Endometrium (tissue), 2 donors: ENCODE measurements around the gene FHL2.

Experiments used
- FAIRE-seq: peaks from 2 replicates; lab custom pipeline; 2012; peaks lifted over from hg19 to GRCh38; lab: Jason Lieb, UNC
- donor health status: control.
- donor health status: control.

FHL2 gene

DNA sequence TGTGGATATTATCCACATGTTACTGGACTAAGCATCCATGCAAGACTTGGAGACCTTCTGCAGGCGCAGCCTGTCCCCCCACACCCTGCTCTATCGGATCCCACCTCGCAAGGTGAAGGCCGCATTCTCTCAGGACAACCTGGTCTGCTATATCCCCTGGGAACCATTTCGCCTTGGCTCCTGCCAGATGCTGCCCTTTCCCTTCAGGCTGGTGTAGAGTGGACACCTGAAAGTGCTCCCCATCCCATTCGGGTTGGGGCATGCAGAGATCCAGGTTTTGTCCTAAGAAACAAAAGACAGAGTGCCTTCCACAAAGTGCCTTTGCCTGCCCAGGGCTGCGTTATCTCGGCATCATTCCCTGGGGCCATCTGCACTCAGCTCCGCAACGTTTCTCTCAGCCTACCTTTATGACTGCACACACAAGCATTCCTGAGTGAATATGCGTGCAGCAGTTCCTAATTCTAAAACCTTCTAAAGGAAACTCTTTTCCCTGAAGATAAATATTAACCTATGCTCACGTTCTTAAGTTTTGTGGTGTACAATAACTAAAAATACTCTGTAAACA lies 20.5 kb downstream of the FHL2 start:
- no peak for FAIRE-seq

- no peak for FAIRE-seq
Observed at GRCh38 chr2:105377871-105378270, 21.0 kb downstream of the FHL2 start.

DNA sequence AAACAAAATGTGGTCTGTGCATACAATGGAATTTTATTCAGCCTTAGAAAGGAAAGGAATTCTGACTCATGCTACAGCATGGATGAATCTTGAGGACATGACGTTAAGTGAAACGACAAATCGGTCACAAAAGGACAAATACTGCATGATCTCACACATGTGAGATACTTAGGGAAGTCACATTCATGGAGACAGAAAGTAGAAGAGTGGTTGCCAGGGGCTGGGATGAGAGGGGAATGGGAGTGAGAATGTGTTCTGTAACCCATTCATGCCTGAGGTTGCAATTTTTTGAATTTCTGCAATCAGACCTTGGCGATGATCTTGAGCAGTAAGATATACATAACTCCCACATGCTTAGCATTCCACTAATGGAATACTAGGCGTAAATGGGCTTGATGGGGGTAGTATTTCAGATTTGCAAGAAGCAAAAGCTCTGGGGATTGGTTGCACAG lies 22.0 kb downstream of the FHL2 start:
- FAIRE-seq = no peak

DNA sequence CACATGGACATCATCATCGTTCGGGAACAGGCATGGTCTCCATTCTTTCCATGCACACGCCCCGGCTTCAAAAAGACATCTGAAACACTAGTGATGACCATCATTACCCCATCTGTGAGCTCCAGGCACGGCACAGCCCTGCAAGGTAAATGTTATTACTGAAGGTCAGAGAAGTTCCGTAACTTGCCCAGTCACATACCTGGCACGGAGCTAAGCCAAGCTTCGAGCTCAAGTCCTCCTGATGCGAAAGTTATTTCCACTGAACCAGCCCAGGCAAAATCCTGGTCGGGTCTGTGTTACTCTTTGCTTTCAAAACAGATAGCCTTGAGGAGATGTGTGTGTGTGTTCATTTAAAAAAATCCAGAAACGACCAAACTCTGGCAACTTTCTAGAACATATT lies 22.8 kb downstream of the FHL2 start:
- FAIRE-seq = no peak

DNA sequence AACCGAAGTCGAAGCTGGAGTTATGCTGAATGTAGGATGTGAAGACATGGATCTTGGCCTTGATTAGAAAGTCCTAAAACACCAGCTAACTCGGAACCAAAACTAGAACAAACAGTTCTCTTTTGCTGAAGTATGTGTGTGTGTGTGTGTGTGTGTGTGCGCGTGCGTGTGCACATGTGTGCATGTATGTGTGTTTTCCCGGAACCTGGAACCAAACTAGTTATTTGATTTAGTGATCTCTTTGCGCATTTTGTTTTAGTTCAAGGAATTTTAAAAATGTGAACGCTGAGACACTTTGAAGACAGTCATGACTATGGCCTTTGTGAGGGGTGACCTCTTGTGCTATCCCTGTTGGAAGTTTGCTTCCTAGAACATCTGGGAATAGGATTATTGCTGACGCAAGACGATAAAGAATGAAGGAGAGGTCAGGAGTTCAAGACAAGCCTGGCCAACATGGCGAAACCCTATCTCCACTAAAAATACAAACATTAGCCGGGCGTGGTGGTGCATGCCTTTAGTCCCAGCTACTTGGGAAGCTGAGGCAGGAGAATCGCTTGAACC lies 23.8 kb downstream of the FHL2 start:
- FAIRE-seq = no peak

DNA sequence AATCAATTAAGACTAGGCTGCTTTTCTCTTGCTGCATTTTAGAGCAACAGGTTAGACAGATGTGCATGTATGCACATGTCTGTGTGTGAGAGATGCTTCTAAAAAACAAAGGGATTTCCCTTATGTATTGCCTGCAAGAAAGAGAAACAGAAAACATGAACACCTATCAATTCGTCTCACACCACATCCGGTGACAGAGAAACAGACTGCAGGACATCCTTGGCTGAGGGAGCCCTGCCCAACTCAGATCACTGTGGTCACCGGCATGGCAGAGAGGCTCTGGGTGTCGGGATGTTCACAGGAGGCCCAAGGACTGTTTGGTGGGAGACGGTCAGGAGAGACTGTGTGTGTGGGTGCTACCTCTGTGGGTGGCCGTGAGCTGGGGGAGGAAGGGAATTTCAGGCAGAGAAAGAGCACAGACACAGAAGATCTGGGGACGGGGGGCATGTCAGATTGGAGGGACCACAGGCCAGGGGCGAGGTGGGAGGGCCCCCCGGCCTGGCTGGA lies 24.9 kb downstream of the FHL2 start:
- no peak for FAIRE-seq

GRCh38 chr2:105373344-105373781 lies 25.5 kb downstream of the FHL2 start:
- FAIRE-seq = no peak

DNA sequence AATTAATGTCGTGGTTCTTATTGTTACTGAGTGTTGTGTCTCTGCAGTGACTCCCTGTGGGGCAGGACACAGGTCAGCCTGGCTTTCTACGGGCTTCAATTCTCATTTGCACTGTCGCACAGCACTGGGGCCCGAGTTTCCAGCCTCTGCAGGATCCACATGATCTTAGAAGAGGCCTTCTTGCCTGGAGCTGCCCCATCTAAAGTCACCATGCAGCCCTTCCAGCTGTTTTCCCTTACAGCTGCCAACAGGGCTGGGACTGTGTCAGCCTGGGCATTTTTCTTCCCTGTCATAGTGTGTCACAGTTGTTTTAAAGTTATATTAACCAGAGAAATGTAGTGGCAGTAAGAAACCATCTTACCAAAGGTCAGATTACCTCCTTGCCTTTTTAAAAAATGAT lies 27.0 kb downstream of the FHL2 start:
- no peak for FAIRE-seq

- FAIRE-seq = no peak
Observed at GRCh38 chr2:105371156-105371555, 27.7 kb downstream of the FHL2 start.

DNA sequence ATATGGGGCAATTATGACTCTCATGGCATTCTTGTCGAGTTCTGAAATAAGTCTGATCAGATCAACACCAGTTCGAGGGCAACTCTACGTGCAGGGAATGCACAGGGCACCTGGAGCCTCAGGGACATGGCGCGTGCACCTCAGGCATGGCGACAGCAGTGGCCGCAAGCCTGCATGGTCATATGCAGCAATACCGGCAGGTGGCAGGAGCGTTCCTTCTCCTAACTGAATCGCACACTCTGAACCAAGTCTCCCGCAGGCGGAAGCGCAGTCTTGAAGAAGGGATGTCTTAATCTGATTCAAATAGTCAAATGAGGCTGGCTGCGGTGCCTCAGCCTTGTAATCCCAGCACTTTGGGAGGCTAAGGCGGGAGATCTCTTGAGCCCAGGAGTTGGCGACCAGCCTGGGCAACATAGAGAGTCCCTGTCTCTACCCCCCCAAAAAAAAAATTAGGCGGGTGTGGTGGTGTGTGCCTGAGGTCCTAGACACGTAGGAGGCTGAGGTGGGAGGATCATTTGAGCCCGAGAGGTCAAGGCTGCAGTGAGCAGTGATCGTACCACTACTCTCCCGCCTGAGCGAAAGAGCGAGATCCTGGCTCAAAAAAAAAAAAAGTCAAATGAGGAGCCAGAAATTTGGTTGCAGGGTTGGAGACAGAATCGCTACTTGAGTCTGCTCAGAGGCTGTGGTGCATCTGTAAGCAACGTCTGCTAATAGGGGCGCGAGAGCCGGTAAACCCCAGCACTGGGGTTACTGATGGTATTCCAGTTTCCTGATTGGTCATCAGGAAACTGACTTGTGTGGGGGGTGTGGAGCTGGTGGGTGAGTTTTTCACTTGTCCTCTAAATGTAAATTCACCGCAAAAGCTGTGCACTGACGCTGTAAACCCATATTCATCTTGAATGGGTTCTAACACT lies 28.8 kb downstream of the FHL2 start:
- no peak for FAIRE-seq

DNA sequence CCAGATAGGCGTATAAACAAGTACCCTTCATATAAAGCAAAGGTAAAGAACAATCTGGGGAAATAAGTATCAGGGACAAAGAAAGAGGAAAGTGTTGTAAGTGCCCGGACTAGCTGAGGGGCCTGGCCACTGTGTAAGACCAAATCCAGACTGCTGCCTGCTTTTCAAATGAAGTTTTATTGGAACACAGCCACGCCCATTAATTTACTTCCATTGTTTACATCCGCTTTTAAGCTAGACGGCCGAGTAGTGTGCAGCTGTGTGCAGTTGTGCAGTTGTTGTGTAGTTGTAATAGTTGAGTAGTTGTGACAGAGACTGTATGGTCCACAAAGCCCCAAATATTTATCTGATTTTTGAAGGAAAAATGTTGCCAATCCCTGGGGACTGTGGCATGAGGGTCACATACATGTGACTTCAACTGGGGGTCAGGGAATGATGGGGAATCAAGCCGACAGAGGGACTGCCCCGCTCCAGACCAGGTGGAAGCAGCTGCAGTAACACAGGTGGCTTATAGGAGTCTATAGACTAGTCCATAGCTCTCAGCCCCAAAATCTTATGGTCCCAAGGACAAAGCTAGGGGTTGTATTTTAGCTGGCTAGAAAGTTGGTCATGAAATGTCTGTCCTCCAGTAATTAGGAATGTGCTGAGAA lies 30.0 kb downstream of the FHL2 start:
- no peak for FAIRE-seq

DNA sequence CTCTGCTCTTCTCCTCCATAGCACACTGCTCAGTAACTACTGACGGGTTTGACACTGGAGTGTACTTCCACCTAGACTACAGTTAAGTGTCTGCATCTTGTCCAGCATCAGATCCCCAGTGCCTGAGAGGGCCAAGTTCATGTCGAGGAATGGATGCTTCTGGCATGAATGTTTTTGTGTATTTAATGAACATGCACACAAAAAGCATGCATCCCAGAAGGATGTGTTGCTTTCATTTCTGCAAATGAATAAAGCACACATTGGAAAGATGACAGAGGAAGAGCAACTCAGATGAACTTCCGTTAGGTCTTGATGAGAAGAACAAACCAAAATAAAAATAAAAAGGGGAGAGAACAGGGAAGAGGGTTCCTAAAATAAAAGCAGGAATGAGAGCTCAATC lies 33.6 kb downstream of the FHL2 start:
- FAIRE-seq = no peak

DNA sequence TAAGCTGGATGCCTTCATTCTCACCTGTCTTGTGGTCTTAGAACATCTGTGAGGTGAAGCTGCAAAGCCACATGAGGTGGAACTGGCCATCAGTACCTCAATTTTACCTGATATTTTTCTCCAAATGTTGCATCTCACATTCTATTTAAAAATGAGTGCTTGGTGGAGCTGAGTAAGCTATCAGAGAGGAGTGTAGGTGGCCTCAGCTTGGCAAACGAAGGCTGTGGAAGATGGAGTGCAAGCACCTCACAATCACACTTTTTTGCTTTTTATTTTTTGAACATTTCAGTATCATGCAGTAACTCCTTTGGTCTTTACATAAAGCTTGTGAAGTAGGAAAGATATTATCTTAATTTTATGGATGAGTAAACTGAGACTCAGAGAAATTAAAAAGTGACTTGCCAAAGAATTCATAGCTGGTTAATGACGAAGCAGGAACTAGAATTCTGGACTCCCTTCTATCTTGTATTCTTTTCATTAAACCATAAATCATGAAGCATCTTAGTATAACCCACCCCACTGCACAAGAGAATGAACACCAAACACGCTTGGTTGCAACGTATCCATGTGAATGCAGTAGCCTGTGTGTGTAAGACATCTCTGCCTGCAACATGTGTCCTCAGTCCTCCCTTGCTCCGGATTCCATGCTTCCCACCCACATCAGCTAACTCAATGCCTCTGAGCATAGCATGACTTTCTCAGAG lies 34.3 kb downstream of the FHL2 start:
- FAIRE-seq = no peak

DNA sequence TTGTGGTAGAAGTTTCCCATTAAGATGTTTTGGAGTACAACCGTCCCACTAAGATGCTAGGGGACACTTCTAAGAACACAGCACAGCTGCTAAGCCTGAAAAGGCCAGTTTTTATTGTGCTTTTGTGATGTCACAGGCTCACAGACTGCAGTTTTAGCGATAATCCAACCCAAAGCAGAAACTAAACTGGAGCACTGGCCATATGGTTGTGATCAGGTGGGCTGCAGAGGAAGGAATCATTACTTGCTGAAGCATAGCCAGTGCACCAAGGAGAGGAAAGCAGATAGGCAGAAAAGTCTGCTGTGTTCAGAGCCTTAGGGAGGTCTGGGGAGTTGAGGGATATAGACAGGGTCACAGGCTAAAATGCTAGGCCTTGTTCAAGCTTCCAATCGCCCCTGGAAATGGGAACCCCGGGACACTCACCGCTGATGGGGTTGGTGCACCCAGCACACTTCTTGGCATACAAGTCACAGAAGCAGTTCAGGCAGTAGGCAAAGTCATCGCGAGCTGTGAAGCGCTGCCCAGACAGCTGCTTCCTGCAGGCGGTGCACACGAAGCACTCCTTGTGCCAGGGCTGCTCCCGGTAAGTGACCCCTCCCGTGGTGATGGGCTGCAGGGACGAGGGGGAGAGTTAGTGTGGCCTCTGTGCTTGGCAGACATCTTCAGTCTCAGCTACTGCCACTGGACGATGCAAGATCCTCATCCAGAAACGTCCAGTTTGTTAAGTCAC lies 35.8 kb downstream of the FHL2 start:
- FAIRE-seq = no peak

- no peak for FAIRE-seq
Observed at GRCh38 chr2:105361102-105361889, 37.6 kb downstream of the FHL2 start.

DNA sequence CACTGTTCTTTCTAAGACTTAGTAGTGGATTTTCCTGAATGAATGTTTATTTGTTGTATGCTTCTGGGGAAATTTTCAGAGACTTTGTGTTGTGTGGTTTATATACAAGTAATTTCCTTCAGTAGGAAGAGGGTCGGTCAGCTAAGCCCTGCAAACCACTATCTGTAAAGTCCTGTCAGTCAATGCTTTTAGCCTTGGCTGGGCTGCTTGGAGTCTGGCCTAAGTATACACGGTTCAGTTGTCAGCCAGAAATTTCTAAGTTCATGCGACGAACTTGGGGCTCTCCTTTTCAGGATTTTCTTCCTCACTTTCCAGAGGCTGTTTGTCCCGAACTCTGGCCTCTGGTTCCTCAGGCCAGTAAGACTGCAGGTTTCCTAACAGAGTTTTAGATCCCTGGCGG lies 40.3 kb downstream of the FHL2 start:
- FAIRE-seq = no peak

- no peak for FAIRE-seq
Observed at GRCh38 chr2:105357122-105357521, 41.7 kb downstream of the FHL2 start.

- peak; percentile 81 for FAIRE-seq
Observed at GRCh38 chr2:105344704-105345345, 54.0 kb downstream of the FHL2 start.

- FAIRE-seq = no peak
Observed at GRCh38 chr2:105339414-105339813, 59.4 kb downstream of the FHL2 start.

GRCh38 chr2:105338020-105338385 lies 60.8 kb downstream of the FHL2 start:
- FAIRE-seq = no peak
